DMS 273 treated with DMSO at 0.1 percent for 48 hours (cell line): Measurements from ENCODE around the gene PDGFA.

ENCODE experiments used
- DNase-seq: peaks from one replicate; lab custom pipeline; 2025; lab: John Stamatoyannopoulos, UW

PDGFA gene

GRCh38 chr7:536231-536630 lies 16.6 kb upstream of the PDGFA start:
- no peak for DNase-seq

- no peak for DNase-seq
Measured at GRCh38 chr7:534959-535358, 15.3 kb upstream of the PDGFA start.

- DNase-seq = no peak
Measured at GRCh38 chr7:534075-534474, 14.4 kb upstream of the PDGFA start.

GRCh38 chr7:533266-533665 lies 13.6 kb upstream of the PDGFA start:
- DNase-seq = no peak

GRCh38 chr7:532379-533143 lies 12.9 kb upstream of the PDGFA start:
- no peak for DNase-seq

DNA sequence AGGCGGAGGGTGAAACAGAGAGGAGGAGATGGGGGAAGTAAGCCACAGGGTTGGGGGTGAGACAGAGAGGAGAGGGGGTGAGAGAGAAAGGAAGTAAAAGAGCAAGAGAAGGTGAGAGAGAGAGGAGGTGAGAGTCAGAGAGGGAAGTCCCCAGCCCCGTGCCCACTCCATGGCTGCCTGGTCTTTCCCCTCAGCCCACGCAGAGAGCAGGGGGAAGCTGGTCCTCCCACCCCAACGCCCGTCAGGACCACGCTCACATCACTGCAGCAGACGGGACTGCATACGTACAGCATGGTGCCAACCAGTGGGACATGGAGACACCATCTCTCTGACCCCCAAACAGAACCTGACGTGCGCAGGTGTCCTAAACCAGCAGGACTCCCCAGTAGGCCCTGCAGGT lies 12.1 kb upstream of the PDGFA start:
- DNase-seq = no peak

- no peak for DNase-seq
Measured at GRCh38 chr7:528451-528850, 8.8 kb upstream of the PDGFA start.

- no peak for DNase-seq
Measured at GRCh38 chr7:527723-528122, 8.1 kb upstream of the PDGFA start.

- no peak for DNase-seq
Measured at GRCh38 chr7:526460-527034, 6.9 kb upstream of the PDGFA start.

DNA sequence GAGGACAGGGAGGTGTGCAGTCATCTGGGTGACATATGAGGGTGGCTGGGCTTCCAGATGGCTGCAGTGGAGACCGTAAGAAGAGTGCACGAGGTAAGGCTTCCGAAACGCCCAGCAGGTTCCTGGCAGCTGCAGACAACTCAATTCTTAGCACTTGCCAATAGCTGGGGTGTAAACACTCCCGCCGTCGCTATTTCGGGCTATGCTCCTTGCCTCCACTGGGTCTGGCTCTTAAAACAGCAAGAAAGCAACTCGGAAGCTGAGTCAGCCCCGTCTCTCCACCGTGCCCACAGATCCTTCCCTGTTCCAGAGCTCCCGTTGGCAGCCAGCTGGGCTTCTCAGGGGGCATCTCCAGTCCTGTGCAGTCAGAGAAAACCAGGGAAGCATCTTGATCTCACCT lies 6.1 kb upstream of the PDGFA start:
- peak; percentile 68 for DNase-seq

DNA sequence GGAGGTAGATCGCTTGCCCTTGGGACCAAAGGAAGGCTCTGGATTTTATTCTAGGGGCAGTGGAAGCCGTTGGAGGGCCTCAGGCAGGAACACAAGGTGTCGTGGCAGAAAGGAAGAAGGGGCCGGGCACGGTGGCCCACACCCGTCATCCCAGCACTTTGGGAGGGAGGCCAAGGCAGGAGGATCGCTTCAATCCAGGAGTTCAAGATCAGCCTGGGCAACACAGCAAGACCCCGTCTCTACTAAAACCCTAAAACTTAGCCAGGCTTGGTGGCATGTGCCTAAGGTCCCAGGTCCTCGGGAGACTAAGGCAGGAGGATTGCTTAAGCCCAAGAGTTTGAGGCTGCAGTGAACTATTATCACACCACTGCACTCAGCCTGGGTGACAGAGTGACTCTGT lies 5.2 kb upstream of the PDGFA start:
- DNase-seq = no peak

DNA sequence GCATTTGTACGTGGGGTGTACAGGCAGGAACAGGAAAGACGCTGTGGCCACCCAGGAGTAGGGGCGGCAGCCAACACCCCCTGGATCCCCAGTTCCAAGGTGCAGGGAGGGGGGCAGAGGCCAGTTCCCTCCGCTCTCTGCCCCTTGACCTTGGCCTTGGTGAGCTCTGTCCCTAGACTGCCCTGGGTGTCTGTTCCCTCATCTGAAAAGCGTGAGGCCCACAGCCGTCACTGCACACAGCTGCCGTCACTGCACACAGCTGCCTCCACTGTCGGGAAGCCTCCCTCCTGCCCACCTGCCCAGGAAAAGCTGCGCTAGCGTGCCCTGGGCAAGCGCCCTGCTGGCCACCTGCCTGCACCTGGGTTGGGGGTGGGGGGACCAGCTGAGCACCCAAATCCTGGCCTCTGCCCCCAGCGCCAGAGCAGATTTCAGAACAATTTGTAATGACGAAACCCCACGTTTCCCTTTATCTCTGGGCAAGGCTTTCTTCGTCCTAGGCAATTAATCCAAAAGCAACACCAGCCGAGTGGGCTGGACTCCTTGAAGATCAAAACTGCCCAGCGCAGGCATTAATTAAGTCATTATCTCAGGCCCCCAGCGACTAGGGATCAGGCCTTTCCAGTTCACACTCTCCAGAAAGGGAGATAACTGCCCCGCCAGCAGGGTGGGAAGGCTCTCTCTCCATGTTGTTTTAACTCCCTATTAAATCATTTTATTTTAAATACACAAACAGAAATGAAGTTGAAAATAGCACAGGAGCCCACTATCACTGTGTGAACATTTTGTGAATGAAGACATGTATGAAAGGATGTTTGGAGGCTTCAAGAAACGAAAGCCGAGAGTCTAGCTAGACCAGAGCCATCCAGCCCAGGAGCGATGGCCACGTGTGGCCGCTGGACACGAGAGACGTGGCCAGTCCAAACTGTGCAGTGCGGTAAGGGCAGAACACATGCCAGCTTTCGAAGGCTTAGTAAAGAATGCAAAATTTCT lies 4.0 kb upstream of the PDGFA start:
- DNase-seq = no peak

- DNase-seq = no peak
Measured at GRCh38 chr7:522951-523314, 3.3 kb upstream of the PDGFA start.

GRCh38 chr7:522071-522950 lies 2.7 kb upstream of the PDGFA start:
- peak; percentile 27 for DNase-seq

GRCh38 chr7:521221-522070 lies 1.8 kb upstream of the PDGFA start:
- no peak for DNase-seq

DNA sequence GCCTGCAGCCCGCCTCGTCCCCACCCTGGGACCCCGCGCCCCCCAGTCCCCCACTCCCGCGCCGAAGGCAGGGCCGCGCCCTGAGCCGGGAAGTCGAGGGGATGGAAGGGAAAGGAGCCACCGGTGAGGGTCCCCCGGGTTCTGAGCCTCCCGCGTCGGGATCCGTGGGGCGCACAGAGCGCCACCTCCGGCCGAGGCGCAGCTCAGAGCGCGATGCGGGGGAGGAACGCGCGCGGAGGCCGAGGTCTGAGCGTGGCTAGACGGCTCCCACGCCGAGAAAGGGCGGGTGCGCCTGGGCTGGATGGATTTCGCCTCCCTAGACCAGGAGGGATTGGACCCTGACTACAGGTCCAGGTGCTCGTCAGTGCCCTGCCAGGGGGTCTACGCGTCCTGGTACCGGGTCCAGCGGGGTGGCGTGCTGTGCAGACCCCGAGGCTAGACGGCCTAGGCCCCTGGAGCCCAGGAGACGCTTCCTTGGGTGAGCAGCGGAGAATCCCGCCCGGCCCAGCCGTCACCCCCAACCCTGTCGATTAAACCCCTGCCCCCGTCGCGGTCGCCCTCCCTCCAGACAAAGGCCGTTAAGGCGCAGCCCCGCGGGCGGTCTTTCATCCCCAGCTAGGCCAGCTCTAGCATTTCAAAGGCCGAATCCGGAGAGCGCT lies 986 bp upstream of the PDGFA start:
- no peak for DNase-seq

DNA sequence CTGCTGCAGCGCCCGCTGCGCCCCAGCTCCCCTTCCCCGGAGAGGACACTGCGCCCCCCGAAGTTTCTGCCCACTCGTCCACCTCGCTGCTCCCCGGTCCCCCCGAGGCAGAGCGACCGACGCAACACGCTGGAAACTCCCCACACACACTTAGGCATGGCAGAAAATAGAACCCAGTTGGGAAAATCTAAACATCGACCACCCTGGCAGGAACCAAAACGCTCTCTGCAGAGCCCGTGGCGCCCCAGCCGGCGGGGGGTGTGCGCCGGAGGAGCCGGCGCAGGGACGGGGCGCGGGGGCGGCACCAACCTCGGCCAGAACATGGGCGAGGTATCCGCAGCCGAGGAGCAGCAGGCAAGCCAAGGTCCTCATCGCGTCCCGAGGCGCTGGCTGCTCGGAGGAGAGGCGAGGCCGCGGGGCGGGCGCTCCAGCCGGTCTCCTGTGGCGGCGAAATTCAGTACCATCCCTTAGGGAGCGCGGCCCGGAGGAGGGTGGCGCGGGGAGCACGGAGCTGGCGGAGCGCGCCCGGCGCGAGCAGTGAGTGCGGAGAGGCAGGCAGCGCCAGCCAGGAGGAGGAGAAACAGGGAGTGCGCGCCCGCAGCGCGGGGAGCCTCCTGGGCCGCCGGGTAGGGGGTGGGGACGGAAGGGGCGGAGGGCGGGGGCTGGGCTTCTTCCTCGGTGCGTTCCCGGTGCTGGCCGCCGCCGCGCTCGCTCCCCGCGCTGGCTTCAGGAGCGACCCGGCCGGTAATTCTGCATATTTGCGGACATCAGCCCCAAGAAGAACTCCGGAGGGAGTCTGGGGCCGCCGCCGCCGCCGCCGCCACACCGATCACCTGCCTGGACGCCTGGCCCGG lies 789 bp downstream of the PDGFA start:
- peak; percentile 54 for DNase-seq

GRCh38 chr7:517774-518629 lies 1.6 kb downstream of the PDGFA start:
- DNase-seq = no peak
